CD1c-positive myeloid dendritic cell (primary cell): ENCODE data around the gene PLXDC2.

Experiments used
- DNase-seq: peaks from one replicate; pipeline ENCODE4 v3.0.0-alpha.2; 2016; ENCODE audit errors: extremely low spot score

Gene PLXDC2

GRCh38 chr10:19815731-19816410, 361 bp upstream of the PLXDC2 start:
- peak; percentile 90 for DNase-seq

- peak; percentile 61 for DNase-seq
Observed at GRCh38 chr10:19817231-19817933, 1.1 kb downstream of the PLXDC2 start.

DNA sequence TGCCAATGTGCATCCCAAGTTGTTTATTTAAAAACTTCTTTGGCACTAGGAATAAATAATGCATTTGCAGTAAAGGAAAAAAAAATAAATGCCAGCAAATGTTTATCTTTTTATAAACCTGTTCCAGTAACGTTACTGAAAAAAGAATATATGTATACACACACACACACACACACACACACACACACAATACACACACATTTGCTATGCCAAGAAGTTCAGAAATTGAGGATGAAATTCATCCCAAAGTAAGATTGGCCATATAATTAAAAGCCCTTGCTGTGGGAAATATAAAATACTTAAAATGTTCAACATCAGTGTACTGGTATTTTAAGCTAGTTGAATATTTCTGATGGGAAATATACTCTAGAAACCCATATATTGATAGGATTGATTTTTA, 2.6 kb downstream of the PLXDC2 start:
- DNase-seq = no peak

- peak; percentile 89 for DNase-seq
Observed at GRCh38 chr10:19819419-19820033, 3.3 kb downstream of the PLXDC2 start.

DNA sequence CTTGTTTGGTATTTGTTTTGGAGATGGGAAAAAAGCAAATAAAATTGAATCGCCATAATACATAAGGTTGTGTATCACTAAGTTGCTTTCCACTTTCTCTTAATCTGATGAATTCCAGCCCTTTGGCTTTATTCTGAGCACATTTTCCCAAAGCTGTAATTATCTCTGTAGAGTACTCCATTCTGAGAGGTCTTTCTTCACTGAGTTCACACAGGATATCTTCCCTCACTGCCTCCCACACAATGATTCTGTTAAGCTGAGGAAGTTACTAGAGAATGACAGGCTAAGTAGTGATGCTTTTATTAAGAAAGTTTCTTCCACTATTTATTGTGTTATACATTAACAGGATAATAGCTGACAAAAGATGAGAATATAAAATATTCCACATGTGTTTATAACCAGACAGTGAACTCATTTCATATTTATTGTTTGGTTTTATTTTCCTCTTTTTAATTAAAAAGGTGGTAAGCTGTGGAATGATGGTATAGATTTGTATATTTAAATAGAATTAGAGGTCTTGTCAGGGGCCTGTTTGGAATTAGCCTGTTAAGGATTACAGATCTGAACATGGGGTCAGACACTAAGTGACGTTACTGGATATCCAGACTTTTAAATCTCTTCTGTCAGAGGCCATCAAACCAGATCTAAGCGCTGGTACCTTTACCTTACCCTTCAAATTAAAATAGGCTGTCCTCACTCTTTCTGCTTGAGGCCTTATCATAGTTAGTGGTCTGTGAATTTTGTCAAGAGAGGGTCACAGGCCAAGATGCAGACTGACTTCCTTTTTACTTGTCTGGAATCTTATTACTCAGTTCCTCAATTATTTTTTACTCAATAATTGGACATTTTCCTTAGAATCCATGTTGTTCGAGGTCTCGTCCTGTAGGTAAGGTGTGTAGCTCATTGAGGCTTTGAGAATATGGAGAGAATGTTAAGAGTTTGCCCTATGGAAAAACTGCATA, 8.4 kb downstream of the PLXDC2 start:
- DNase-seq = peak; percentile 88

GRCh38 chr10:19825700-19826099, 9.5 kb downstream of the PLXDC2 start:
- DNase-seq = peak; percentile 70

GRCh38 chr10:19826712-19827111, 10.5 kb downstream of the PLXDC2 start:
- DNase-seq = peak; percentile 81

- peak; percentile 59 for DNase-seq
Observed at GRCh38 chr10:19828278-19829049, 12.2 kb downstream of the PLXDC2 start.

DNA sequence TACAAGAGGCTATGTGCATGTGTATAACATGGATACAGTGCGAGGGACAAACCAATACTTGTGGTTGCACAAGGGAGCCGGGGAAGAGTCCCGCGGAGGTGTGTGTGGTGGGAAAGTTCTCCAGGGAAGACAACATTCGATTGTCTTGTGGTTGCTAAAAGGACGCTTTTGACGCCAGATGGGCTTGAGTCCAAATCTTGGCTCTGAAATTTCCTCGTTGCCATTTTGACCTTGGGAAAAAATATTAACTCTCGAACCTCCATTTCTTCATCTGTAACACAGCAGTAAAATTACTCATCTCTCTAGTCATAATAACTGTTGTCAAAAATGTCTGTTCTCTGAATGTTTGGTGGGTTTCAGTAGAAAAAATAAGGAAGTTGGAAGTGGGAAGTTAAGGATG, 16.5 kb downstream of the PLXDC2 start:
- peak; percentile 75 for DNase-seq

- no peak for DNase-seq
Observed at GRCh38 chr10:19833170-19833824, 17.1 kb downstream of the PLXDC2 start.

- DNase-seq = no peak
Observed at GRCh38 chr10:19835952-19836351, 19.7 kb downstream of the PLXDC2 start.

GRCh38 chr10:19839090-19839489, 22.9 kb downstream of the PLXDC2 start:
- no peak for DNase-seq

- DNase-seq = no peak
Observed at GRCh38 chr10:19839552-19839951, 23.3 kb downstream of the PLXDC2 start.

GRCh38 chr10:19840776-19841175, 24.5 kb downstream of the PLXDC2 start:
- DNase-seq = no peak

- no peak for DNase-seq
Observed at GRCh38 chr10:19843487-19843886, 27.3 kb downstream of the PLXDC2 start.

DNA sequence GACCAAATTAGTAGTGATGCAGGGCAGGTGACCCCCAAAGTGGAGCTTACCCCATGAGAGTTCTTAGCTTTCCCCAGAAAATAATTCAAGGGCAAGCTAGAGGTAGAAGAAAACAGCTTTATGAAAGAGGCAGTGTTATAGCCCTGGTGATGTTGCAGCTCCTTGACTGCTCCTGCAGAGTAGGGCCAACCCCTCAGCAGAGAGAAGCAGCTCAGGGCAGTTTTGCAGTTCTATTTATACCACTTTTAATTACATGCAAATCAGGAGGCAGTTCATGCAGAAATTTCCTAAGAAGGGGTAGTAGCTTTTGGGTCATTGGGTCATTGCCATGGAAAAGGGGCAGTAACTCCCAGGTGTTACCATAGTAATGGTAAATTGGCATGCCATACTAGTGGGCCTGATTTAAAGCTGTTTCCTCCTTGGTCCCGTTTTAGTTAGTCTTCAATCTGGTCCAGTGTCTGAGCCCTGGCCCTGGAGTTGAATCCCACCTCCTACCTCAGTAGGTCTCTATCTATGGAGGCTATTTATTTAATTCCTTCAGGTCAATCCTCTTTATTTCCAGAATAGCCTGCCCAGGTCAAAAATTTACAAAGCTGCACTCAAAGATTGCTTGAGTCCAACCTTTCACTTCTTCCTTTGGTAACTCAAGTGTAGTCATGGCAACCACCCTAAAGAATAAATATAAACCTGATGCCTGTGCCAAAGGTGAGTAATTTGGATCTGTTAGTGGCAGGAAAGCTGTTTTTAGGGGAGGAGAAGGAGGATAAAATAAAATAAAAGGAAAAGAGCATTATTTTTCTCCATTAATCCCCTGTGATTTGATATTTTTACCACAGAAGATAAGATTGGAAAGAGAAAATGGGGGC, 29.5 kb downstream of the PLXDC2 start:
- DNase-seq = no peak

DNA sequence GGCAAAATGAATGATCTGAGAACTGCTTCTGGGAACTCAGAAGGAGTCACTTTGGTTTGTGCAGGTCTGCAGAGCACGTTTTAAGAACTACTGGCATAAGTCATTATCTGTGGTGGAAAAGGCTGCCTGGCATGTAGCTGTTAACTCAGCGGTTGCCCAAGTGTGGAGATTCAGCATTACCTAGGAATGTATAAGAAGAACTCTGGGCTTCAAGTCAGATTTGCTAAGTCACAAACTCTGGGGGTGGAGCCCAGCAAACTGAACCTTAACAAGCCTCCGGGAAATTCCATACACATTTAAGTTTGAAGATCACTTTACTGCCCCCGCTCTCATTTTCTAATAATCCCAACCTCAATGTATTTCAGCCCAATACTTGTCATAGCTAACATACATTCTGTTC, 31.1 kb downstream of the PLXDC2 start:
- no peak for DNase-seq

DNA sequence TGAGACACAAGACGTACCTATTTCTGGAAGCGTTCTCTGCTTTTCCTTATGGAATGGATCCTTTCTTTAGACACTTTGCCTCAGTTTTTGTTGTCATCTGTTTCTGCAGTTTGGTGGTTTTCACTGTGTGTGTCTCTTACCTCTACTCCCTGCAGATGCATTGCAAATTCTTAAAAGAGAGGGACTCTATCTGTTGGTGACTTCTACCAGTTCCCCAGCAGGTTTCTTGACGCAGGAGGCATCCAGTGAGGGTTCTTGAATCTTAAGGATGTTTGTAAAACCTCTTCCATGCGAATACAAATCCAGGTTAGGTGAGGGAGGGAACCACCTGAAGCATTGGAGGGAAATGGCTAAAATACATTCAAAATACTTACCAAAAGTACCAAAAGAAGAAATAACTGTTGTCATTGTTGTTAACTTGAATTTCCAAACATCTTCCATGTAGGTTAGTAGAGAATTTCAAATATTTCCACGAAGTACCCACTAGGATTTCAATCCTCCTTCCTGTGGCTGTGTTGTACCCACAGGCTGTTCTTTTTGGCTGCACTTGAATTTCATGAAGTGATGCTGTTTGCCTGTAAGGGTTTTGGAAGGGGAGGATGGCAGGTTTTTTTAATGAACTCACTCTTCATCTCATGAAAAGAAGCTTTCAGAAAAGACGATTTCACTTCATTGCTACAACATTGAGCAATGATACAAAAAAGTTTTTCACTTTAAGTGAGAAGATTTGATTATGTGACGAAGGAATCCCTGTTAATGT, 32.2 kb downstream of the PLXDC2 start:
- no peak for DNase-seq

DNA sequence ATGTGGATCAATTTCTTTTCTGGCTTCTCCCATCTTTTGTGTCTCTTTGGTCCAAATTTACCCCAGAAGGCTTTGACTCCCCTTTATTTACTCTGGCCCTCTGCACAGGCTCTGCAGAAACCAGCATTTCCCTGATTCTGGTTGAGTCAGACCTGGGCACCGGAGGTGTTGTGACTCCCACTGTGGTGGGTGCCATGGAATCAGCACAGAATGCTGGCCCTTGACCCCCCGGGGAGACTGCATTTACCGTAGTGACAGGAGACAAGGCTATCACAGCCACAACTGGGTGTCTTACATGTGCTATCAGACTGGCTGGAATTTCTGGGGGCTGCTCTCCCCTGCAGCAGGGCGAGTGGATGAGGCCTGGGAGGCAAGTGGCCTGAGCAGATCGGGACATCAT, 37.6 kb downstream of the PLXDC2 start:
- DNase-seq = no peak
